ENCODE results near the gene VPS26A.
"Not testable (repeated sequence)": the region's sequence is repeated elsewhere in the genome, so short reads cannot be mapped to it uniquely, and the experiment has no call there.

The VPS26A gene

DNA sequence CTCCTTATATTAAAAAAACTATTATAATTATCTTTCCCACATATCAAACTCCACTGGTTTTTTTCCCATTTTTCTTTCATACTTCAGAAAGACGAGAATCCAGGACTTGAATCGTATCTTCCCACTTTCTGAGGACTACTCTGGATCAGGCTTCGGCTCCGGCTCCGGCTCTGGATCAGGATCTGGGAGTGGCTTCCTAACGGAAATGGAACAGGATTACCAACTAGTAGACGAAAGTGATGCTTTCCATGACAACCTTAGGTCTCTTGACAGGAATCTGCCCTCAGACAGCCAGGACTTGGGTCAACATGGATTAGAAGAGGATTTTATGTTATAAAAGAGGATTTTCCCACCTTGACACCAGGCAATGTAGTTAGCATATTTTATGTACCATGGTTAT, 20.2 kb upstream of the VPS26A start:
- DNase-seq: no peak

DNA sequence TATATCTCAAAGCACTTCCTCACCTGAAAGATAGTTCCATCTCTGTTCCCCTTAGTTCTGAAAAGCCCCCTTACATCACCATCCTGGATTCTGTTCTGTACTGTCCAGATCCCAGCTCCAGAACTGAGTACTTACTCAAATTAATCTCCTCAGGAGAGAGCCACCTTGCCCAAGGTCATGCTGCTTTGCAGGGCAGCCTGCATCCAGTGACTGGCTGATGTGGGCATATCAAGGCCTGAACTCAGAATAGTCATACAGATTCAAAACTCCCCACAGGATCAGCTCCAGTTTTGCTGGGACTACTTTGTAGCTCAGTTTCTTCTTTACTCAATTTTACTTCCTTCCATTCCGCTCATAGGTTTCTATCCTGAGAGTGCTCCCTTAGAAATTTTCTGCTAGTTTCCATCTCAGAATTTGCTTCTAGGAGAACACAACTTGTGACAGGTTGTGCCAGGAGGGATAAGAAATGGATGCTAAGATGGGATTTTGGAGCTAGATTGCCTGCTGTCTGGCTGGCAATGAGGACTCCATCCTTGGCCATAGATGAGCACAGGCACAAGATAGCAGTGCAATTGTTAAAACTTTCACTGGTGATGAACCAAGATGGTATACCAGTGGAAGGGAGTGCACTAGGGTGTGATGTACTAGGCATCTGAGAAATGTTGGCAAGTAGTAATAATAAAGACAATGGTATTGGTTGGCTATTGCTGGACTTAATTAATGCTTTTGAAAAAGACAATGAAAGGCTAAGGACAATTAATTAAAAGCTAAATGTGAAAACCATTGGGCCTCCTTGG, 18.8 kb upstream of the VPS26A start:
- DNase-seq: no peak

DNA sequence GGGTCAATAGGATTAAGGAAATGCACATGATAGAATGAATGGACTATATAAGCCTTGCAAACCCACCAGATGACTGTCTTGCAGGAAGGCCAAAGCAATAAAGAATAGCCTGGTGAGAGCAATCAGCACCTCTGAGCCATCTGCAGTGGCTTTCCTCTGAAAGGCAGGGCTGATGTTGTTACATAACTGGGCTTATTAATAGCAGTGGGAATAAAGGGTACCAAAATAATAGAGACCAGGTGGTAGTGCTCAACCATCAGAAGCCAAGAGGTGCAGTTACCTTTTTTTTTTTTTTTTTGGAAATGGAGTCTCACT, 16.8 kb upstream of the VPS26A start:
- no peak for DNase-seq

DNA sequence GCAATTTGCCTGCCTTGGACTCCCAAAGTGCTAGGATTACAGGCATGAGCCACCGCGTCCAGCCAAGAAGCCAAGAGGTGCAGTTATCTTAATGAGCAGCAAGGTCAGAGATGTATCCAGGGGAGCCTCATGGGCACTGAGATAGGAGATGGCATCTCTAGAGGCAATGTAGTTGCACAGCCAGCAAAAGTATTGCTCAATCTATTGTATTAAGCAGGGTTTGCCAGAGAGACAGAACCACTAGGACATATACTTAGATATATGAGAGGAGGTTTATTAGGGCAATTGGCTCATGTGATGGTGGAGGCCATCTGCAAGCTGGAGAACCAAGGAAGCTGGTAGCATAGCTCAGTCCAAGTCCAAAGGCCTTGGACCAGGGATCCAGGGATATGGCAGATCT, 16.3 kb upstream of the VPS26A start:
- no peak for DNase-seq

DNA sequence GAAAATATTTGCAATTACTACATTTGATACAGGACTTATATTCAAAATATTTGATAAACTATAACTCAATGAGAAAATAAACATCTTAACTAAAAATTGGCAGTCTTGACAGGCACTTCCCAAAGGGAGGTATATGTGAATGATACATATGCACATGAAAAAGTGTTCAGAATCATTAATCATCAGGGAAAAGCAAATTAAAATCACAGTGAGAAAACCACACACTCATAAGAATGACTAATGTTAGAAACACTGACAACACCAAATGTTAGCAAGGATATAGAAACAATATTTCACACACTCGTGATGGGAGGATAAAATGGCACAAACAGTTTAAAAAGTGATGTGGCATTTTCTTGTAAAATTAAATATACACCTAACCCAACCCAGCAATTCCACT, 4.1 kb upstream of the VPS26A start:
- no peak for DNase-seq

DNA sequence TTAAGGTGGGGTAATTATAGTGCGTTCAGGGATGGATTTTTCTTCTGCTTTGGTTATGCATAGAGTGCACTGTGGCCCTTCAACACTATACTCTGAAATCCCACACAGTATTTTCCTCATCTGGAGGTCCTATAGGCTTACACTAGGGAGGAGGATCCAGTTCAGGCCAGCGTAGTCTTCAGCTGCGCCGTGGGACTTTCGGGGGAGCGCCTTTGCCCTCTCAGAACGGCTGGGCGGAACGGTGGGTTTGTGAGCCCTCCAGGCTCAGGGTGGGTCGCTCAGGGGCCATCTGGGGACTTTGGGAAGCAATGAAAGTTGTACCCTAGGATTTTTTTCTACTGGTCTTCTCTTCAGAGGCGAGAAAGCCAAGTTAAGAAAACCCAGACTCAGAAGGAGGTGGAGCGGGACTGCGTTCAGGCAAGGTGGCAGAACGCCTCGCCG, 652 bp upstream of the VPS26A start:
- no peak for DNase-seq

DNA sequence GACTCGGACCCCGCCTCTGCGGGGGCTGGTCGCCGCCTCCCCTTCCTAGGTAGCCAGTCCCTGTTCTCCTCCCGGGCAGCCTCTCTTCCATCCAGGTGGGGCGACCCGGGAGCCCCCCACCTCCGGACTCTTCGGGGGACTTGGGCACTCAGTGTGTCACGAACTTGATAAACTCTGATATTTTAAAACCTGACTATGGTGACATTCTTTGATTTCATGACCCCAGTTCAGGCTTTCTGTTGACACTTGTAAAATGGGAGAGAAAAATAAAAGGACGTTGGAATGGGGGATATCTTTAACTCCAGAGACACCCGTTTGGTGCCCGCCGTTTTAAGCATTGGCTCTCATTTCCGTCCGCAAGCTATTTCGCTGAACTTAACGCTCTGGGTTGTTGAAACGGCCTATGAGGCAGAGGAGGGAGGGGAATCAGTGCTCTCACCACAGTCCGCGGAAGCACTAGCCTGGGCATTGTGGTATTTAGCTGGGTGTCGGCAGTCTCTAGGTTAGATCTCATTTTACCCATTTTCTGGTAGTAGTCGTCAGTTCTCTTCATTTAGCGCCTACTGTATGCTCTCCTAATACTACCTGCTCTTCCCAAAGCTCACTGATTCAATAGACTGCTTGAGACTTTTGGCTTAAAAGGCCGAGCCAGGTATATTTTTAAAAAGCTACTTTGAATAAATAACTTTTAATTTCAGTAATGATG, 738 bp downstream of the VPS26A start:
- DNase-seq: peak in 3 of 5 experiments; percentile 32 to 86 (median 34)

DNA sequence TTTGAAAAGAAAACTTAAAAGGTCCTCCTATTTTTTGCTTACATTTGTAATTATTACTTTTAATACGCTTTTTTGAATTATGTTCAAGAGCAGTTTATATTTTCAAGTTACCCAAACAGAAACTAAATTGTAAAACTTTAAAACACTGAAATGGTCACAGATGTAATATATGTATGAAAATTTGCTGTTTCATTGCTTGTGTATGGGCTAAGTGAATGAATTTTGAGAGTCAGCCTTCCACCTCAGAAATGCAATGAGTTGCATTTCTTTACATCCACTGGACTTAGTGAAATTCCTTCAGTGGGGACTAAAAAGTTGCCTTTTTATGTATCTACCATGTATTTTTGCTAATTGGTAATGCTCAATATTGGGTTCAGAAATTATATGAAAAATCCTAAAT, 1.6 kb downstream of the VPS26A start:
- no peak for DNase-seq

DNA sequence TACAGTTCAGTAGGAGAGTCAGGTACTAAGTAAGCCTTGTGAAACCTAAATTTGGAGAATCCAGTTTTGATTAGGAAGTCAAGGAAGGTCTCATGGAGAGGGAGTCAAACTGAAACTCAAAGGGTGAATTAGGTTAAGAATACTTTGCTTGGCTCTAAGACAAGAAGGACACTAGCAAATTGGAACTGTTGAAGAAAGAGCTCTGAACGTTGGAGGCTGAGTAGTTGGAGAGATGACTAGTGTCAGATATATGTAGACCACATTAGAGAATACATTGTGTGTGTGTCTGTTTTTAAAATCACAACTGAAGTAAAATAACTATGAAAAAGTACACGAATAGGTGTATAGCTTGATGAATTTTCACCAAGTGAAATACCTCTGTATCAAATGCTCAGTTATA, 6.3 kb downstream of the VPS26A start:
- DNase-seq: no peak

DNA sequence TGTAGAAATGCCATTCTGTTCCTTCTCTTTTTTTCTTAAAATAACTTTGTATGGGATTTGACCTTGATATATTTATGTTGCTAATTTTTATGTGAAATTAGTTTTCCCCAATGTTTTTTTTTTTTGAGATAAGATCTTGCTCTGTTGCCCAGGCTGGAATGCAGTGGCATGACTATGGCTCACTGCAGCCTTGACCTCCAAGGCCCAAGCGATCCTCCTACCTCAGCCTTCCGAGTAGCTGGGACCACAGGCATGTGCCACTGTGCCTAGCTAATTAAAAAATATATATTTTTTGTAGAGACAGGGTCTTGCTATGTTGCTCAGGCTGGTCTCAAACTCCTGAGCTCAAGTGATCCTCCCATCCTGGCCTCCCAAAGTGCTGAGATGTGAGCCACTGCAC, 16.0 kb downstream of the VPS26A start:
- no peak for DNase-seq

DNA sequence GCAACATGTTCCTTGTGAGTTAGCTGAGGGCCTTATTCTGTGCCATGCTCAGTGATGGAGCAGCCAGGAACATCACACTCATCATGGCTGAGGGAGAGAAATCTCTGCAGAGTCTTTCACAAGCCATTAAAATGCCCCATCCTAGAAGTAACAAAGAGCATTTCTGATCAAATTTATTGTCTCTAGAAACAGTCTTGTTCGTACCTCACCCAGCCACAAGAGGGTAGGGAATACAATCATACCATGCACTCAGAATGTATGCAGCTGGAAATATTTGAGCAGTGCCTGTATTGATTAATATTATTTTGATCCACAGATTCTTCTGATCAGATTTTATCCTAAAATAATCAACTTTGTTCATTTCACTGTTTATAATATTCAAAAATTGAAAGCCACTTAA, 17.3 kb downstream of the VPS26A start:
- DNase-seq: no peak

DNA sequence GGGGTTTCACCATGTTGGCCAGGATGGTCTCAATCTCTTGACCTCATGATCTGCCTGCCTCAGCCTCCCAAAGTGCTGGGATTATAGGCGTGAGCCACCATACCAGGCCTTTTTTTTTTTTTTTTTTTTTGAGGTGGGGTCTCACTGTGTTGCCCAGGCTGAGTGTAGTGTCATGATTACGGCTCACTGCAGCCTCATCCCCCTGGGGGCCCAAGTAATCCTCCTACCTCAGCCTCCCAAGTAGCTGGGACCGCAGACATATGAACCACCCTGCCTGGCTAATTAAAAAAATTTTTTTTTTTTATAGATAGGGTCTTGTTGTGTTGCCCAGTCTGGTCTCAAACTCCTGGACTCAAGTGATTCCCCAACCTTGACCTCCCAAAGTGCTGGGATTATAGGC, 18.1 kb downstream of the VPS26A start:
- DNase-seq: not testable (repeated sequence)

DNA sequence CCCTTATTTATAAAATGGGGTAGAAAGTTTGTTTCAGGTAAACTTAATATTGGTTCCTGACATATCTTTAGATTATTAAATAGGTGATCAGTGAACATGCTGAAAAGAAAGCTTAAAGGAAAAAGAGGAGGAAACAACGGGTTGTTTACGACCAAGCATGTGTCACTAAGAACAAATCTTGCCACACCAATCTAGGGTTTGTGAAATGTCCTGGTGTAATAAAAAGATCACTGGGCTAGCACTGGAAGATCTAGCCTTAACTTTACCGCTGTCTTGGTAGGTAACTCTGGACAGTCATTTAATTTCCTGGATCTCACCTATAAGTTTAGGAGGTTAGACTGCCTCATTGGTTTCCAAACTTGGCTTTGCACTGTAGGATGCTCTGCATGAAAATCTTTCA, 19.0 kb downstream of the VPS26A start:
- no peak for DNase-seq

DNA sequence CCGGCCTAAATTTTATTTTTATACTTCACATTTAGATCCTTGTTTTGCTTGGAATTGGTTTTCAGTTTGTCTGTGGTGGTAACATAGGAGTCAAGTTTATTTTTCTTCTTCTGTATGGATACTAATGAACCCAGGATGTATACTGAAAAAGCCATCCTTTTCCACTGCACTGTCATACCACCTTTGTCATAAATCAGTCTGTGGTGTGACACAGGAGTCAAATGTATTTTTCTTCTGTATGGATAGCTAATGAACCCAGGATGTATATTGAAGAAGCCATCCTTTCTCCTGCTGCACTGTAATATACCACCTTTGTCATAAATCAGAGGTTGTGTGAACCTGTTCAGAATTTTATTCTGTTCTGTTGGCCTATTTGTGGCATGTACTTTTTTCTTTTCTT, 21.4 kb downstream of the VPS26A start:
- DNase-seq: no peak

DNA sequence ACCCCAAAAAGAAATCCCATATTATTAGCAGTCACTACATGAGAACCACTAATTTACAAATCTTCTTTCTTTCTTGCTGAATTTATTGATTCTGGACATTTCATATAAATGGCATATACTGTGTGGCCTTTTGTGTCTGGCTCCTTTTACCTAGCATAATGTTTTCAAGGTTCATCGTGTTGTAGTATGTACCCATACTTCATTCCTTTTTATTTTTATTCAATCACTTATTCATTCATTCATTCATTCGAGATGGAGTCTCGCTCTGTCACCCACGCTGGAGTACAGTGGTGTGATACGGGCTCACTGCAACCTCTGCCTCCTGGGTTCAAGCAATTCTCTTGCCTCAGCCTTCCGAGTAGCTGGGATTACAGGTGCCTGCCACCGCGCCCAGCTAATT, 21.9 kb downstream of the VPS26A start:
- no peak for DNase-seq

DNA sequence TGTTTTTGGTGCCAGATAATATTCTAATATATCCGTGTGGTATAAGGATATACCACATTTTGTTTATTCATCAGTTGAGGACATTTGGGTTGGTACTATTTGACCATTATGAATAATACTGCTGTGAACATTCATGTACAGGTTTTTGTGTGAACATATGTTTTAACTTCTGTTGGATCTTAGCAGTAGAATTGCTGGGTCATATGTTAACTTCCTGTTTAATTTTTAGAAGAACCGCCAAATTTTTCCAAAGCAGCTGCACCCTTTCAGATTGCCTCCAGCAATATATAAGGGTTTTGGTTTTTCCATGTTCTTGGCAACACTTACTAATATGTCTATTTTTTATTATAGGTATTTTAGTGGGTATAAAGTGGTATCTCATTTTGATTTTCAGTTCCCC, 22.8 kb downstream of the VPS26A start:
- DNase-seq: no peak

DNA sequence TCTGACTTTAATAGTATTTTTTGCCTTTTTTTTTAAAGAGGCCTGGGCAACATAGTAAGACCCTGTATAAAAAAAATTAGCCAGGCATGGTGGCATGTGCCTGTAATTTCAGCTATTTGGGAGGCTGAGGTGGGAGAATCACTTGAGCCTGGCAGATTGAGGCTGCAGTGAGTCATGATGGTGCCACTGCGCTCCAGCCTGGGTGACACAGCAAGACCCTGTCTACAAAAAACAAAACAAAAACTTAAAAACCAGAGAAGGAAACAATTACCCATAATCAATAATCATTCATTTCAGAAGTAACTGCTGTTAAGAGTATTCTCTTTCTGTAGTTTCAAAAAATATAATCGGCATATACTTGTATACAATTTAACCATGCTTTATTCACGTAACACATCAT, 28.0 kb downstream of the VPS26A start:
- DNase-seq: no peak

DNA sequence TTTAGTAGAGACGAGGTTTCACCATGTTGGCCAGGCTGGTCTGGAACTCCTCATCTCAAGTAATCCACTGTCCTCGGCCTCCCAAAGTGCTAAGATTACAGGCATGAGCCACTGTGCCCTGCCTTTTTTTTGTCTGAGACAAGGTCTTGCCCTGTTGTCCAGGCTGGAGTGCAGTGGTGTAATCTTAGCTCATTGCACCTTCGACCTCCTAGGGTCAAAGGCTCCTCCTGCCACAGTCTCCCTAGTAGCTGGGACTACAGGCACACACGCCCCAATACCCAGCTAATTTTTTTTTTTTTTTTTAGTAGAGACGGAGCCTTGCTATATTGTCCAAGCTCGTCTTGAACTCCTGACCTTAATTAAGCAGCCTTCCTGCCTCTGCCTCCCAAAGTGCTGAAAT, 29.2 kb downstream of the VPS26A start:
- no peak for DNase-seq

DNA sequence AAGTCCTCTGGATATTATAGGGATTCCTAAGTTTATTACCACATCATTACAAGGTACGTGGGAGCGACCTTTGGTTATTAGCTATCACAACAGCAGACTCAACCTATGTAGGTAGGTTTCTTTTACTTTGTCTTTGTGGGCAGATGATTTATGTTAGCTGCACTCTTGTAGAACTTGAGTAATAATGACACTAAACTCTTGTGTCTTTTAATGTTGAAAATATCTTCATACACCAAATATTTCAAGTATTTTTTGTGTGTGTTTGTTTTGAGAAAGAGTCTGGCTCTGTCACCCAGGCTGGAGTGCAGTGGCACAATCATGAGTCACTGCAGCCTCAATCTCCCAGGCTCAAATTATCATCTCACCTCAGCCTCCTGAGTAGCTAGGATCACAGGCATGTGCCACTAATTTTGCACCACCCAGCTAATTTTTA, 36.8 kb downstream of the VPS26A start:
- DNase-seq: no peak

DNA sequence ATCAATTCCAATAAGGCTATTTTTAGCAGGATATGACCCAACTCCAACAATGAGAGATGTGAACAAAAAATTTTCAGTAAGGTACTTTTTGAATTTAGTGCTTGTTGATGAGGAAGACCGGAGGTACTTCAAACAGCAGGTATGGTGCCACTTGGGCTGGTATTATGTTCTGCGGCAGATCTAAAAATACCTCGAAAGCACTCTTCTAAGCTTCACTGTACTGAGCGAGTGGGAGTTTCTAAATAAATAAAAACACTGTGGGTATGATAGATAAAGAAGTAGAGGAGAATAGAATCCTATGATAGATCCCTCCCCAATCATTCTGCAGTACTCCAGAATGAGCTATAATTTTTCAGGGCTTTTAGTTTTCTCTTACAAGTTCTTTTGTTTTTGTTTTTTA, 44.5 kb downstream of the VPS26A start:
- DNase-seq: no peak

DNA sequence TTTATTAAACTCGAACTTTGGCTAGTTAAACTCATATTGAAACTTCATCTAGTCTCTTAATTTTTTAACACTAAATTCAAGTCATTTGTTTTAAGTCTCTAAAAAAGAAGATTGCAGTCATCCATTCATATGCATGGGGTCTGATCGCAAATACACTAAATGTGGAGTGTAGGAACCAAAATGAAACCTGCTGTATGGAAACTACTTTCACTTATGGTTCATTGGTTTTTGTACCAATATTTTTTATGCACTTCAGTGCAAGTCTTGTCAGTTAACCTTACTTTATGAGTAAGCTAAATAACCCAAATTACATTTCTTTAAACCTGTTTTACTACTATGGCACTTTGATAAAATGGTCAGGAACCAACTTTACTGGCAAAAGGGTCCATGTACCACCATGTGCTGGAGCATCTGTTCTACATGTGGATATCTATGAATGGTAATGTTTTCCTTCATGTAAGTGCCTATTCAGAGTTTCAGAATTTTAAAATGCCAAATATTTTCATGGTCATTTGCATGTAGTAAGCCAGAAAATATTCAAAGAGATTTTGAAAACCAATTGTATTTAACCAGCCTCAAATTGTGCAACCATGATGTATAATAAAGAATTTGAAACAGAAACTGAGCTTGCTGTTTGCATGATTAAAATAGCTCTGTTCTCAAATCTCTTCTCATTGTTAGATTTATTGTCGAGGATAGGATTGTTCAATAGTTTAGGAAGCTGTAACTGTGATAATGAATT, 48.4 kb downstream of the VPS26A start:
- no peak for DNase-seq

DNA sequence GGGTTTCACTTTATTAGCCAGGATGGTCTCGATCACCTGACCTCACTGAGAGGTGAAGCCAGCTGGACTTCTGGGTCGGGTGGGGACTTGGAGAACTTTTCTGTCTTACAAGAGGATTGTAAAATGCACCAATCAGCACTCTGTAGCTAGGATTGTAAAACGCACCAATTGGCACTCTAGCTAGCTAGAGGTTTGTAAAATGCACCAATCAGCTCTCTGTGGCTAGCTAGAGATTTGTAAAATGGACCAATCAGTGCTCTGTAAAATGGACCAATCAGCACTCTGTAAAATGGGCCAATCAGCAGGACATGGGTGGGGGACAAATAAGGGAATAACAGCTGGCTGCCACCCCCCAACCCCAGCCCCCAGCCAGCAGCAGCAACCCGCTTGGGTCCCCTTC, 51.3 kb downstream of the VPS26A start:
- DNase-seq: not testable (repeated sequence)

DNA sequence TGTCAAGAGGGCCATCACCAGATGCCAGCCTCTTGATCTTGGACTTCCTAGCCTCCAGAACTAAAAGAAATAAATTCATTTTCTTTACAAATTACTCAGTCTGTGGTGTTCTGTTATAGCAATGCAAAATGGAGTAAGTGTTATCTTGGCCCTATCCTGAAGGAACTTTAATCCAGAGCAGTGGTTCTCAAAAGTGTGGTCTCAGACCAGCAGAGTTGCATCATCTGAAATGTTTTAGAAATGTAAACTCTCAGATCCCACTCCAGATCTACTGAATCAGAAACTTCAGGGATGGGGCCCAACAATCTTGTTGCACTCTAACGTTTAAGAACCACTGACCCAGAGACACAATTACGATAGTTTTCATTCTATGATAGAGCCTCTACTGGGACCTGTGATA, 52.8 kb downstream of the VPS26A start:
- DNase-seq: no peak

Data from T-helper 2 cell (primary cell).